Lower leg skin (tissue), 4 donors: Measurements from ENCODE around the gene BMF. TPM values are rescaled to one million over a fixed set of nuclear protein-coding genes. Genes with fewer than 3 reads are reported as not detected.
A peak's percentile ranks its signal among the peaks of the same experiment; 100 is the strongest.
"Not testable (repeated sequence)": the region's sequence is repeated elsewhere in the genome, so short reads cannot be mapped to it uniquely, and the experiment has no call there.

Experiments
- DNase-seq, 2 donors: peaks; one replicate each; pipeline ENCODE4 v3.0.0-alpha.2; 2019; ENCODE audit warnings: low spot score in 2 of 2
- H3K4me3 ChIP-seq: fragments of 200-600 bp; sonication (generic); 2 replicates; pipeline ENCODE4 v1.5.1; 2017; ENCODE audit warnings: mild to moderate bottlenecking, low read depth; ENCODE audit not compliant: poor library complexity, severe bottlenecking
- POLR2A ChIP-seq, 2 donors: fragments of 450-650 bp; IDR thresholded peaks; one replicate each; pipeline ENCODE4 v1.6.1; 2016 to 2017; ENCODE audit warnings: antibody characterized with exemption in 2 of 2, mild to moderate bottlenecking in 1 of 2, moderate library complexity in 1 of 2
- WGBS, 2 donors: methylation state at CpG; one replicate each; pipeline ENCODE4 v1.1.5; 2018; 5-methylcytosine and 5-hydroxymethylcytosine counted together
- intact Hi-C: fragments of 100-400 bp; cut with DNase I; formaldehyde crosslinking; loops from one replicate; pipeline ENCODE4 v1.15.0; 2023; ENCODE audit warnings: low total_unique reads
- total RNA-seq, 4 donors: library from RNA; depleted of rRNA; stranded (reverse); fragments of >200 nt; gene quantifications; one replicate each; pipeline ENCODE4 v1.1.0, GENCODE V29; 2016
- TF ChIP-seq, protein P1 (sequence below), 3 donors: fragments of 450-650 bp; IDR thresholded peaks; one replicate each; pipeline ENCODE4 v1.5.1; 2016; ENCODE audit warnings: antibody characterized with exemption in 3 of 3, mild to moderate bottlenecking in 3 of 3, moderate library complexity in 2 of 3

The BMF gene
- total RNA-seq, 4 donors from 2014 or later = 2.1 to 11.8 (median 8.4) TPM

DNA sequence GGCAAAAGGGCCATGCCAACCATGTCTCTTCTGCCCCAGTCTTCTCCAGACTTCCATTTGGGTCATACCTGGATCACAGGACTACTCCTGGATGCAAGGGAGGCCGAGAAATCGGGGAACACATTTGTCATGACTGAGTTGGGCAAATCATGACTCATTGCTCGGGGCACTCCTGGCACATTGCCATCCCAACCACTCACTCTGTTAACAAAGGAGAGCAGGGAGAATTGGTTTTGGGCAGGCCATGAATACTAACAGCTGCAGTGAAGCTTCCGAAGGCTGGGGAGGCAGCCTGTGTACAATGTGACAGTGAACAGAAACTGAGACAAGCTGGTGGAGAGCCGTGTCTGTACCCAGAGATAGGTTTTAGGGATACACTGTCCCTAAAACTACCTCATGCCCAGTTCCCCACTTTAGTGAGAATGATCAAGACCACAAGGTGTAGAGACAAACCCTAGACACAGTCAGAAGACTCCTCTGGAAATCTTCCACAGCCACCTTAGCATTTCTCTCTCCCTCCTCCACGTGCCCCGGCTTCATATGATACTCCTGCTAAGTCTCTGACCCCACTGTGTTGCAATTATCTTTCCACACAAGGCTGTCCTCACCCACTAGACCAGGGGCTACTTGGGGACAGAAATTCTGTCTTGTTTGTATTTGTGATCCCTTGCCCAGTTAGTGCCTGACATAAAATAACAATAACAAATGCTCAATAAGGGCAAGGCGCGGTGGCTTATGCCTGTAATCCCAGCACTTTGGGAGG, 41.7 kb upstream of the BMF start:
- intact Hi-C loops = no loop called here

DNA sequence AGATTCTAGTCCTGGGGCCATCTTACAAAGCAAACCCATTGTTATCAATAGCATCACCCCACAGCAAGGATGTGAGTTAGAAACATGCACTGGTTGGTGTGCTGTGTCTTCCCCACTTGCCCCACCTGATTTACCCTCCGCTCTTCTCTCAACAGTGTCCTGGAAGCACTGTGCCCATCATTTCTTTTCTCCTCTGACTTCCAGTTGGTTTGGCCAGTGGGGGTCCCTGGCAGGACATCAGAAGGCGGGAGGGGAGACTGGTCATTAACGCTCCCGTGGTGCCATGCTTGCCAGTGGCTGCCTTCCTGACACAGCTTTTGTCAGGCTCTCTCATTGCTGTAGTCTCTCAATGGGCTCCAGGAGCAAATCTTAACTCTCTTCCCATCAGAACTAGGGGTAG, 40.7 kb upstream of the BMF start:
- no peak overlapping the region for H3K4me3 ChIP-seq
- no peak for DNase-seq

More for the DNA sequence above, 41.7 kb upstream of the BMF start:
- DNase-seq = no peak
- 58 to 70% methylated on average over 9 of the region's 9 CpGs for WGBS, 2 donors
- no peak for TF ChIP-seq POLR2A (IDR thresholded peaks at IDR 0.05)
- TF ChIP-seq, protein P1, sequence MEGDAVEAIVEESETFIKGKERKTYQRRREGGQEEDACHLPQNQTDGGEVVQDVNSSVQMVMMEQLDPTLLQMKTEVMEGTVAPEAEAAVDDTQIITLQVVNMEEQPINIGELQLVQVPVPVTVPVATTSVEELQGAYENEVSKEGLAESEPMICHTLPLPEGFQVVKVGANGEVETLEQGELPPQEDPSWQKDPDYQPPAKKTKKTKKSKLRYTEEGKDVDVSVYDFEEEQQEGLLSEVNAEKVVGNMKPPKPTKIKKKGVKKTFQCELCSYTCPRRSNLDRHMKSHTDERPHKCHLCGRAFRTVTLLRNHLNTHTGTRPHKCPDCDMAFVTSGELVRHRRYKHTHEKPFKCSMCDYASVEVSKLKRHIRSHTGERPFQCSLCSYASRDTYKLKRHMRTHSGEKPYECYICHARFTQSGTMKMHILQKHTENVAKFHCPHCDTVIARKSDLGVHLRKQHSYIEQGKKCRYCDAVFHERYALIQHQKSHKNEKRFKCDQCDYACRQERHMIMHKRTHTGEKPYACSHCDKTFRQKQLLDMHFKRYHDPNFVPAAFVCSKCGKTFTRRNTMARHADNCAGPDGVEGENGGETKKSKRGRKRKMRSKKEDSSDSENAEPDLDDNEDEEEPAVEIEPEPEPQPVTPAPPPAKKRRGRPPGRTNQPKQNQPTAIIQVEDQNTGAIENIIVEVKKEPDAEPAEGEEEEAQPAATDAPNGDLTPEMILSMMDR (IDR thresholded peaks at IDR 0.05) = no peak
- no peak overlapping the region for H3K4me3 ChIP-seq

GRCh38 chr15:40146037-40146436, 37.4 kb upstream of the BMF start:
- intact Hi-C loops = no loop called here
- no peak overlapping the region for H3K4me3 ChIP-seq
- TF ChIP-seq POLR2A (IDR thresholded peaks at IDR 0.05) = no peak
- TF ChIP-seq, protein P1 (IDR thresholded peaks at IDR 0.05) = no peak
- 83 to 85% methylated on average over 4 of the region's 4 CpGs for WGBS, 2 donors
- DNase-seq = no peak

More for the DNA sequence above, 40.7 kb upstream of the BMF start:
- WGBS, 2 donors = 88 to 94% methylated on average over 4 of the region's 4 CpGs
- intact Hi-C loops = no loop called here
- TF ChIP-seq, protein P1 (IDR thresholded peaks at IDR 0.05) = no peak

- no peak for DNase-seq
- H3K4me3 ChIP-seq = no peak overlapping the region
- no peak for TF ChIP-seq POLR2A (IDR thresholded peaks at IDR 0.05)
- TF ChIP-seq, protein P1 (IDR thresholded peaks at IDR 0.05) = no peak
- intact Hi-C loops = no loop called here
- 89 to 91% methylated on average over 5 of the region's 5 CpGs for WGBS, 2 donors
These were observed 33.7 kb upstream of the BMF start for GRCh38 chr15:40142428-40142827.

GRCh38 chr15:40138201-40138570, 29.5 kb upstream of the BMF start:
- intact Hi-C loops, DNase-seq, H3K4me3 ChIP-seq: not testable (repeated sequence)
- WGBS, 2 donors = 80 to 86% methylated on average over 3 of the region's 3 CpGs

- DNase-seq = peak in 1 of 2 donors; percentile 31
- TF ChIP-seq, protein P1 (IDR thresholded peaks at IDR 0.05) = no peak
- no peak for TF ChIP-seq POLR2A (IDR thresholded peaks at IDR 0.05)
- intact Hi-C loops = no loop called here
- H3K4me3 ChIP-seq = no peak overlapping the region
- 87 to 88% methylated on average over 11 of the region's 11 CpGs for WGBS, 2 donors
These were observed 28.9 kb upstream of the BMF start for GRCh38 chr15:40137303-40138200.
